GM23338 (cell line): ENCODE measurements around the gene EHD1. TPM values are rescaled to one million over a fixed set of nuclear protein-coding genes. Genes with fewer than 3 reads are reported as not detected.

Source experiments
- ATAC-seq: fragments of 200-7000 bp; cut with Tn5 transposase; 3 replicates; pipeline ENCODE4 v1.9.1; 2020
- DNase-seq: peaks from one replicate; pipeline ENCODE4 v3.0.0-alpha.2; 2015; ENCODE audit warnings: low spot score
- H2AFZ ChIP-seq: fragments of 200-600 bp; sonication (generic); 2 replicates; pipeline ENCODE4 v1.8.0; 2016; ENCODE audit warnings: antibody characterized with exemption, mild to moderate bottlenecking, moderate library complexity
- H3F3A ChIP-seq: fragments of 200-600 bp; sonication (generic); replicated peaks from 2 replicates; pipeline ENCODE4 v1.8.0; 2017; ENCODE audit warnings: antibody characterized with exemption, mixed run types, low read depth
- H3K27ac ChIP-seq: fragments of 200-600 bp; sonication (generic); 2 replicates; pipeline ENCODE4 v1.6.1; 2016; ENCODE audit warnings: low read depth
- H3K27me3 ChIP-seq: fragments of 200-600 bp; sonication (generic); 2 replicates; pipeline ENCODE4 v1.8.0; 2016; ENCODE audit warnings: mild to moderate bottlenecking, mixed run types, moderate library complexity; ENCODE audit not compliant: insufficient read depth
- H3K36me3 ChIP-seq: fragments of 200-600 bp; sonication (generic); 2 replicates; pipeline ENCODE4 v1.8.0; 2016; ENCODE audit warnings: mild to moderate bottlenecking; ENCODE audit not compliant: insufficient read depth
- H3K4me1 ChIP-seq: fragments of 200-600 bp; sonication (generic); 2 replicates; pipeline ENCODE4 v1.8.0; 2016; ENCODE audit warnings: mild to moderate bottlenecking, moderate library complexity; ENCODE audit not compliant: insufficient read depth
- H3K4me2 ChIP-seq: fragments of 200-600 bp; sonication (generic); 2 replicates; pipeline ENCODE4 v1.7.1; 2017; ENCODE audit warnings: mixed run types
- H3K4me3 ChIP-seq: fragments of 200-600 bp; sonication (generic); 2 replicates; pipeline ENCODE4 v1.6.1; 2016; ENCODE audit warnings: mixed run types
- H3K79me2 ChIP-seq: fragments of 200-600 bp; sonication (generic); replicated peaks from 2 replicates; pipeline ENCODE4 v1.8.0; 2017; ENCODE audit warnings: mild to moderate bottlenecking; ENCODE audit not compliant: insufficient read depth
- H3K9me2 ChIP-seq: fragments of 200-600 bp; sonication (generic); 2 replicates; pipeline ENCODE4 v1.8.0; 2017; ENCODE audit not compliant: insufficient read depth
- H4K20me1 ChIP-seq: fragments of 200-600 bp; sonication (generic); replicated peaks from 2 replicates; pipeline ENCODE4 v1.8.0; 2017; ENCODE audit warnings: mild to moderate bottlenecking; ENCODE audit not compliant: insufficient read depth
- H3K27ac Mint-ChIP-seq: 2 replicates; pipeline ENCODE4 v1.8.0; 2020; ENCODE audit warnings: inconsistent platforms, mild to moderate bottlenecking, moderate library complexity, mixed read lengths
- H3K27me3 Mint-ChIP-seq: 3 replicates; pipeline ENCODE4 v1.8.0; 2022; ENCODE audit warnings: low read depth, mild to moderate bottlenecking, moderate library complexity, mixed read lengths, inconsistent platforms; ENCODE audit not compliant: insufficient read depth, poor library complexity
- H3K36me3 Mint-ChIP-seq: 3 replicates; pipeline ENCODE4 v1.8.0; 2021; ENCODE audit warnings: low read depth, mild to moderate bottlenecking, inconsistent platforms, moderate library complexity, mixed read lengths
- H3K4me1 Mint-ChIP-seq: 3 replicates; pipeline ENCODE4 v1.8.0; 2020; ENCODE audit warnings: mild to moderate bottlenecking, inconsistent platforms, mixed read lengths
- H3K4me3 Mint-ChIP-seq: 3 replicates; pipeline ENCODE4 v1.8.0; 2021; ENCODE audit warnings: moderate library complexity, mild to moderate bottlenecking, inconsistent platforms, mixed read lengths
- H3K9me3 Mint-ChIP-seq: 3 replicates; pipeline ENCODE4 v1.8.0; 2020; ENCODE audit warnings: moderate library complexity, mild to moderate bottlenecking, inconsistent platforms, mixed read lengths
- CREB1 ChIP-seq: fragments of 250-450 bp; sonication (Bioruptor Pico); IDR thresholded peaks from 2 replicates; pipeline ENCODE4 v1.5.0; 2020; ENCODE audit warnings: low read depth, mild to moderate bottlenecking, moderate library complexity
- EZH2 ChIP-seq: fragments of 200-600 bp; sonication (generic); IDR thresholded peaks from one replicate; pipeline ENCODE4 v1.8.0; 2017; ENCODE audit warnings: antibody characterized with exemption, mild to moderate bottlenecking, low read depth; ENCODE audit not compliant: unreplicated experiment
- EZH2phosphoT487 ChIP-seq: fragments of 200-600 bp; sonication (generic); IDR thresholded peaks from one replicate; pipeline ENCODE4 v1.8.1; 2018; ENCODE audit warnings: antibody characterized with exemption; ENCODE audit not compliant: unreplicated experiment
- JUNB ChIP-seq: IDR thresholded peaks from one replicate; pipeline ENCODE4 v1.6.1; 2016; ENCODE audit warnings: antibody characterized with exemption; ENCODE audit not compliant: unreplicated experiment
- NANOG ChIP-seq: IDR thresholded peaks from 2 replicates; pipeline ENCODE4 v1.6.1; 2016; ENCODE audit warnings: antibody characterized with exemption, borderline replicate concordance
- POLR2AphosphoS5 ChIP-seq: IDR thresholded peaks from 2 replicates; pipeline ENCODE4 v1.6.1; 2016; ENCODE audit warnings: antibody characterized with exemption, low read depth
- STAT1 ChIP-seq: IDR thresholded peaks from one replicate; pipeline ENCODE4 v1.6.1; 2016; ENCODE audit warnings: antibody characterized with exemption; ENCODE audit not compliant: unreplicated experiment
- ZNF114 ChIP-seq: fragments of 250-450 bp; sonication (Bioruptor Pico); IDR thresholded peaks from 2 replicates; pipeline ENCODE4 v1.5.0; 2020; ENCODE audit warnings: mild to moderate bottlenecking, moderate library complexity
- ZNF331 ChIP-seq: fragments of 250-450 bp; sonication (Bioruptor Pico); IDR thresholded peaks from 2 replicates; pipeline ENCODE4 v1.5.0; 2020; ENCODE audit warnings: low read depth, mild to moderate bottlenecking, moderate library complexity
- polyA plus RNA-seq: library from polyadenylated mRNA; unstranded; fragments of >200 nt; fragmentation: Nextera tagmentation; extraction: Ambion mirVana; gene quantifications from 2 replicates; pipeline ENCODE4 v1.2.1, GENCODE V29; 2016
- total RNA-seq: library from RNA; depleted of rRNA; stranded (reverse); fragments of >200 nt; shearing (Covaris generic); gene quantifications from 2 replicates; pipeline ENCODE4 v1.2.3, GENCODE V29; 2014
- TF ChIP-seq, protein P1 (sequence below): fragments of 250-450 bp; sonication (Bioruptor Pico); IDR thresholded peaks from 2 replicates; pipeline ENCODE4 v1.5.0; 2020; ENCODE audit warnings: mild to moderate bottlenecking, moderate library complexity
- TF ChIP-seq, protein P2 (sequence below), 2 experiments: fragments of 200-600 bp in 1 of 2; sonication (generic) in 1 of 2; conservative IDR thresholded peaks; 2 replicates each; pipeline versions ENCODE4 v1.5.1 to v1.6.1; 2016 to 2017; ENCODE audit warnings: antibody characterized with exemption in 2 of 2, low read depth in 2 of 2, mild to moderate bottlenecking in 2 of 2, moderate library complexity in 1 of 2
- TF ChIP-seq, protein P3 (sequence below): IDR thresholded peaks from 2 replicates; pipeline ENCODE4 v1.6.1; 2016; ENCODE audit warnings: antibody characterized with exemption
- TF ChIP-seq, protein P4 (sequence below): IDR thresholded peaks from one replicate; pipeline ENCODE4 v1.6.1; 2018; ENCODE audit warnings: antibody characterized with exemption; ENCODE audit not compliant: unreplicated experiment

Gene EHD1
- total and polyA plus RNA-seq, 2 experiments from 2014 or later, result 16.7 to 69.7 TPM

DNA sequence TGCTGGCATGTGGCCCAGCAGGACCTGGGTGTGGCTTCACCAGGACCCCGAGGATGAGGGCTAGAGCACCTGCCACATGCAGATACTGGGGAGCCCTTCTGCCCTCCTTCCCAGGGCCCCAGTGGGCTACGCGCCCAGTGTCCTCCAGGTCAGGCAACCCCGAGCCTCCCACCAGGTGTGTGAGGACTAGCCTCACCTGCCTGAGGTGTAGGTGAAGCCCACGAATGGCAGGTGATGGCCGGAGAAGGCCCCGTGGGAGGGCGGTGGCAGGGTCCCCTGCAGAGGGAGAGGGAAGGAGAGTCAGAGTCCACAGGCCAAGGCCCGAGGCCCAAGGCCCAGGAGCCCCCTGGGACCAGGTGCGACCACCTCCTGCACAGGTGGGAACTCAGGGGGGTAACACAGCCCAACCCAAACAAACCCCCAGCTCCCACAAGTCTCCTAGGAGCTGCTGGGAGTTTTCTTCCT lies 40.5 kb downstream of the EHD1 start:
- H3K4me1 ChIP-seq, result peaks cover 7% of the 10 kb centered on the region; the same call in 1 of the 2 replicates
- H3K9me2 ChIP-seq, result no peaks in the 10 kb centered on the region
- no peak for DNase-seq
- no peak for ATAC-seq
- H3F3A ChIP-seq, result no peaks in the 10 kb centered on the region
- Mint-ChIP-seq H3K27me3 (peaks cover 4% of the 10 kb centered on the region), H3K9me3 (no peaks in the 10 kb centered on the region), H3K4me3 (no peak overlapping the region), H3K4me1 (peaks cover 14% of the 10 kb centered on the region), H3K27ac (no peak overlapping the region), H3K36me3 (peaks cover 4% of the 10 kb centered on the region; the same call in 2 of the 3 replicates)
- H3K36me3 ChIP-seq, result no peaks in the 10 kb centered on the region
- no peaks in the 10 kb centered on the region for H3K27me3 ChIP-seq
- H3K79me2 ChIP-seq, result no peaks in the 10 kb centered on the region
- no peak overlapping the region for H3K4me2 ChIP-seq
- TF ChIP-seq, protein P1, sequence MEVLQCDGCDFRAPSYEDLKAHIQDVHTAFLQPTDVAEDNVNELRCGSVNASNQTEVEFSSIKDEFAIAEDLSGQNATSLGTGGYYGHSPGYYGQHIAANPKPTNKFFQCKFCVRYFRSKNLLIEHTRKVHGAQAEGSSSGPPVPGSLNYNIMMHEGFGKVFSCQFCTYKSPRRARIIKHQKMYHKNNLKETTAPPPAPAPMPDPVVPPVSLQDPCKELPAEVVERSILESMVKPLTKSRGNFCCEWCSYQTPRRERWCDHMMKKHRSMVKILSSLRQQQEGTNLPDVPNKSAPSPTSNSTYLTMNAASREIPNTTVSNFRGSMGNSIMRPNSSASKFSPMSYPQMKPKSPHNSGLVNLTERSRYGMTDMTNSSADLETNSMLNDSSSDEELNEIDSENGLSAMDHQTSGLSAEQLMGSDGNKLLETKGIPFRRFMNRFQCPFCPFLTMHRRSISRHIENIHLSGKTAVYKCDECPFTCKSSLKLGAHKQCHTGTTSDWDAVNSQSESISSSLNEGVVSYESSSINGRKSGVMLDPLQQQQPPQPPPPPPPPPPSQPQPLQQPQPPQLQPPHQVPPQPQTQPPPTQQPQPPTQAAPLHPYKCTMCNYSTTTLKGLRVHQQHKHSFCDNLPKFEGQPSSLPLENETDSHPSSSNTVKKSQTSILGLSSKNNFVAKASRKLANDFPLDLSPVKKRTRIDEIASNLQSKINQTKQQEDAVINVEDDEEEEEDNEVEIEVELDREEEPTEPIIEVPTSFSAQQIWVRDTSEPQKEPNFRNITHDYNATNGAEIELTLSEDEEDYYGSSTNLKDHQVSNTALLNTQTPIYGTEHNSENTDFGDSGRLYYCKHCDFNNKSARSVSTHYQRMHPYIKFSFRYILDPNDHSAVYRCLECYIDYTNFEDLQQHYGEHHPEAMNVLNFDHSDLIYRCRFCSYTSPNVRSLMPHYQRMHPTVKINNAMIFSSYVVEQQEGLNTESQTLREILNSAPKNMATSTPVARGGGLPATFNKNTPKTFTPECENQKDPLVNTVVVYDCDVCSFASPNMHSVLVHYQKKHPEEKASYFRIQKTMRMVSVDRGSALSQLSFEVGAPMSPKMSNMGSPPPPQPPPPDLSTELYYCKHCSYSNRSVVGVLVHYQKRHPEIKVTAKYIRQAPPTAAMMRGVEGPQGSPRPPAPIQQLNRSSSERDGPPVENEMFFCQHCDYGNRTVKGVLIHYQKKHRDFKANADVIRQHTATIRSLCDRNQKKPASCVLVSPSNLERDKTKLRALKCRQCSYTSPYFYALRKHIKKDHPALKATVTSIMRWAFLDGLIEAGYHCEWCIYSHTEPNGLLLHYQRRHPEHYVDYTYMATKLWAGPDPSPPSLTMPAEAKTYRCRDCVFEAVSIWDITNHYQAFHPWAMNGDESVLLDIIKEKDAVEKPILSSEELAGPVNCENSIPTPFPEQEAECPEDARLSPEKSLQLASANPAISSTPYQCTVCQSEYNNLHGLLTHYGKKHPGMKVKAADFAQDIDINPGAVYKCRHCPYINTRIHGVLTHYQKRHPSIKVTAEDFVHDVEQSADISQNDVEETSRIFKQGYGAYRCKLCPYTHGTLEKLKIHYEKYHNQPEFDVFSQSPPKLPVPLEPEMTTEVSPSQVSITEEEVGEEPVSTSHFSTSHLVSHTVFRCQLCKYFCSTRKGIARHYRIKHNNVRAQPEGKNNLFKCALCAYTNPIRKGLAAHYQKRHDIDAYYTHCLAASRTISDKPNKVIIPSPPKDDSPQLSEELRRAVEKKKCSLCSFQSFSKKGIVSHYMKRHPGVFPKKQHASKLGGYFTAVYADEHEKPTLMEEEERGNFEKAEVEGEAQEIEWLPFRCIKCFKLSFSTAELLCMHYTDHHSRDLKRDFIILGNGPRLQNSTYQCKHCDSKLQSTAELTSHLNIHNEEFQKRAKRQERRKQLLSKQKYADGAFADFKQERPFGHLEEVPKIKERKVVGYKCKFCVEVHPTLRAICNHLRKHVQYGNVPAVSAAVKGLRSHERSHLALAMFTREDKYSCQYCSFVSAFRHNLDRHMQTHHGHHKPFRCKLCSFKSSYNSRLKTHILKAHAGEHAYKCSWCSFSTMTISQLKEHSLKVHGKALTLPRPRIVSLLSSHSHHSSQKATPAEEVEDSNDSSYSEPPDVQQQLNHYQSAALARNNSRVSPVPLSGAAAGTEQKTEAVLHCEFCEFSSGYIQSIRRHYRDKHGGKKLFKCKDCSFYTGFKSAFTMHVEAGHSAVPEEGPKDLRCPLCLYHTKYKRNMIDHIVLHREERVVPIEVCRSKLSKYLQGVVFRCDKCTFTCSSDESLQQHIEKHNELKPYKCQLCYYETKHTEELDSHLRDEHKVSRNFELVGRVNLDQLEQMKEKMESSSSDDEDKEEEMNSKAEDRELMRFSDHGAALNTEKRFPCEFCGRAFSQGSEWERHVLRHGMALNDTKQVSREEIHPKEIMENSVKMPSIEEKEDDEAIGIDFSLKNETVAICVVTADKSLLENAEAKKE (CRISPR knock-in tag), result no peak
- TF ChIP-seq EZH2phosphoT487 (no peak), EZH2 (no peak), ZNF331 (CRISPR knock-in tag) (no peak), JUNB (no peak), POLR2AphosphoS5 (no peak), STAT1 (no peak), ZNF114 (CRISPR knock-in tag) (no peak), CREB1 (CRISPR knock-in tag) (no peak), NANOG (no peak)
- TF ChIP-seq, protein P2, sequence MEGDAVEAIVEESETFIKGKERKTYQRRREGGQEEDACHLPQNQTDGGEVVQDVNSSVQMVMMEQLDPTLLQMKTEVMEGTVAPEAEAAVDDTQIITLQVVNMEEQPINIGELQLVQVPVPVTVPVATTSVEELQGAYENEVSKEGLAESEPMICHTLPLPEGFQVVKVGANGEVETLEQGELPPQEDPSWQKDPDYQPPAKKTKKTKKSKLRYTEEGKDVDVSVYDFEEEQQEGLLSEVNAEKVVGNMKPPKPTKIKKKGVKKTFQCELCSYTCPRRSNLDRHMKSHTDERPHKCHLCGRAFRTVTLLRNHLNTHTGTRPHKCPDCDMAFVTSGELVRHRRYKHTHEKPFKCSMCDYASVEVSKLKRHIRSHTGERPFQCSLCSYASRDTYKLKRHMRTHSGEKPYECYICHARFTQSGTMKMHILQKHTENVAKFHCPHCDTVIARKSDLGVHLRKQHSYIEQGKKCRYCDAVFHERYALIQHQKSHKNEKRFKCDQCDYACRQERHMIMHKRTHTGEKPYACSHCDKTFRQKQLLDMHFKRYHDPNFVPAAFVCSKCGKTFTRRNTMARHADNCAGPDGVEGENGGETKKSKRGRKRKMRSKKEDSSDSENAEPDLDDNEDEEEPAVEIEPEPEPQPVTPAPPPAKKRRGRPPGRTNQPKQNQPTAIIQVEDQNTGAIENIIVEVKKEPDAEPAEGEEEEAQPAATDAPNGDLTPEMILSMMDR (conservative IDR thresholded peaks at IDR 0.05; ENCODE audit: low read depth in 2 of 2), result no peak
- TF ChIP-seq, protein P3, sequence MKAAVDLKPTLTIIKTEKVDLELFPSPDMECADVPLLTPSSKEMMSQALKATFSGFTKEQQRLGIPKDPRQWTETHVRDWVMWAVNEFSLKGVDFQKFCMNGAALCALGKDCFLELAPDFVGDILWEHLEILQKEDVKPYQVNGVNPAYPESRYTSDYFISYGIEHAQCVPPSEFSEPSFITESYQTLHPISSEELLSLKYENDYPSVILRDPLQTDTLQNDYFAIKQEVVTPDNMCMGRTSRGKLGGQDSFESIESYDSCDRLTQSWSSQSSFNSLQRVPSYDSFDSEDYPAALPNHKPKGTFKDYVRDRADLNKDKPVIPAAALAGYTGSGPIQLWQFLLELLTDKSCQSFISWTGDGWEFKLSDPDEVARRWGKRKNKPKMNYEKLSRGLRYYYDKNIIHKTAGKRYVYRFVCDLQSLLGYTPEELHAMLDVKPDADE, result no peak
- TF ChIP-seq, protein P4, sequence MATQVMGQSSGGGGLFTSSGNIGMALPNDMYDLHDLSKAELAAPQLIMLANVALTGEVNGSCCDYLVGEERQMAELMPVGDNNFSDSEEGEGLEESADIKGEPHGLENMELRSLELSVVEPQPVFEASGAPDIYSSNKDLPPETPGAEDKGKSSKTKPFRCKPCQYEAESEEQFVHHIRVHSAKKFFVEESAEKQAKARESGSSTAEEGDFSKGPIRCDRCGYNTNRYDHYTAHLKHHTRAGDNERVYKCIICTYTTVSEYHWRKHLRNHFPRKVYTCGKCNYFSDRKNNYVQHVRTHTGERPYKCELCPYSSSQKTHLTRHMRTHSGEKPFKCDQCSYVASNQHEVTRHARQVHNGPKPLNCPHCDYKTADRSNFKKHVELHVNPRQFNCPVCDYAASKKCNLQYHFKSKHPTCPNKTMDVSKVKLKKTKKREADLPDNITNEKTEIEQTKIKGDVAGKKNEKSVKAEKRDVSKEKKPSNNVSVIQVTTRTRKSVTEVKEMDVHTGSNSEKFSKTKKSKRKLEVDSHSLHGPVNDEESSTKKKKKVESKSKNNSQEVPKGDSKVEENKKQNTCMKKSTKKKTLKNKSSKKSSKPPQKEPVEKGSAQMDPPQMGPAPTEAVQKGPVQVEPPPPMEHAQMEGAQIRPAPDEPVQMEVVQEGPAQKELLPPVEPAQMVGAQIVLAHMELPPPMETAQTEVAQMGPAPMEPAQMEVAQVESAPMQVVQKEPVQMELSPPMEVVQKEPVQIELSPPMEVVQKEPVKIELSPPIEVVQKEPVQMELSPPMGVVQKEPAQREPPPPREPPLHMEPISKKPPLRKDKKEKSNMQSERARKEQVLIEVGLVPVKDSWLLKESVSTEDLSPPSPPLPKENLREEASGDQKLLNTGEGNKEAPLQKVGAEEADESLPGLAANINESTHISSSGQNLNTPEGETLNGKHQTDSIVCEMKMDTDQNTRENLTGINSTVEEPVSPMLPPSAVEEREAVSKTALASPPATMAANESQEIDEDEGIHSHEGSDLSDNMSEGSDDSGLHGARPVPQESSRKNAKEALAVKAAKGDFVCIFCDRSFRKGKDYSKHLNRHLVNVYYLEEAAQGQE, result no peak
- no peak overlapping the region for H3K4me3 ChIP-seq
- H4K20me1 ChIP-seq, result no peaks in the 10 kb centered on the region
- H2AFZ ChIP-seq, result no peak overlapping the region
- no peak overlapping the region for H3K27ac ChIP-seq
